ENCODE measurements around the gene KIF5B.
A peak's percentile ranks its signal among the peaks of the same experiment; 100 is the strongest.
"Not testable (repeated sequence)": the region's sequence is repeated elsewhere in the genome, so short reads cannot be mapped to it uniquely, and the experiment has no call there.

KIF5B gene

GRCh38 chr10:32007026-32007425 lies 49.2 kb downstream of the KIF5B start:
- Mint-ChIP-seq H3K27ac (peak overlapping the region; percentile 17), H3K4me3 (no peak overlapping the region), H3K36me3 (ENCODE audit: low read depth) (peaks cover 27% of the 10 kb centered on the region), H3K4me1 (ENCODE audit: low read depth) (peaks cover 8% of the 10 kb centered on the region), H3K27me3 (ENCODE audit: low read depth) (no peaks in the 10 kb centered on the region), H3K9me3 (no peaks in the 10 kb centered on the region)

DNA sequence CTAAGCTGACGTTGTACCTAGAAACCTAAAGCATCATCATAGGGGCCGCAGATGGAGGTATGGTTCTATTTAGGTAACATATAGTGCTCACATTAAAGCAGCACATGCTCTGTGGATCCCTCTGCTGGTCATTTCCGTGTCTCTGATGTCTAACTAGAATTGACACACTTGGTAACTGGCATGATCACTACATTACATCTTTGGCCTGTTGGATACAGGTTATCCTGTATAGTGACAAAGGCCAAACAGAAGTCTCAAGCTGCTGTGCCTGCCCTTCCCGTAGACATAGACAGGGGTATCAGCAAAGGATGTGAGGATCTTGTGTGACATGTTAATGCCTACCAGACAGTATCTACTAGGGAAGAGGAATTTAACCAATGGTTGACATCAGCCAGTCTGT lies 51.2 kb downstream of the KIF5B start:
- Mint-ChIP-seq H3K36me3 (ENCODE audit: low read depth) (peaks cover 17% of the 10 kb centered on the region), H3K4me3 (no peak overlapping the region), H3K9me3 (no peaks in the 10 kb centered on the region), H3K4me1 (ENCODE audit: low read depth) (peaks cover 10% of the 10 kb centered on the region), H3K27ac (no peak overlapping the region), H3K27me3 (ENCODE audit: low read depth) (no peaks in the 10 kb centered on the region)

DNA sequence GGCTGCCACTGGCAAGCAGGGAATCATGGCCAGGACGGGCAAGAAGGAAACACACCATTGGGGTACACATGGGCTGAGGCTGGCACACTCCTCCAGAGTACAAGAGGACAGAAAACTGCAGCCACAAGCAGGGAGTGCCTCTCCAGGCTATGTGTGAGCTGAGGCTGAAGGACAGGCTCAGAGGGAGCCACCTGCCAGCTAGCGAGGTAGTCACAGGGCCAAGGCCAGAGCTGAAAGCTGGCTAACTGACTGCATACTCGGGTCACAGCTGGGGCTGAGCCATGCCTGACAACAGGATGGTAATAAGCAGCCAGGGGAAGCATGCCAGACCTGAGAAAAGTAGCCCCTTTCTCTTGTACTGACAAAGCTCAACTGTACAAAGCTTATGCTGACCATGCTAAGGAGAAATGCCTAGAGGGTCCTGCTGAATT lies 52.0 kb downstream of the KIF5B start:
- no peak overlapping the region for H3K4me3 Mint-ChIP-seq
- H3K27me3 Mint-ChIP-seq (ENCODE audit: low read depth), result no peaks in the 10 kb centered on the region
- no peaks in the 10 kb centered on the region for H3K9me3 Mint-ChIP-seq
- no peak overlapping the region for H3K27ac Mint-ChIP-seq
- peaks cover 10% of the 10 kb centered on the region for H3K4me1 Mint-ChIP-seq (ENCODE audit: low read depth)
- peaks cover 14% of the 10 kb centered on the region for H3K36me3 Mint-ChIP-seq (ENCODE audit: low read depth)

- no peaks in the 10 kb centered on the region for H3K9me3 Mint-ChIP-seq
- H3K36me3 Mint-ChIP-seq (ENCODE audit: low read depth), result peaks cover 4% of the 10 kb centered on the region
- no peak overlapping the region for H3K27ac Mint-ChIP-seq
- H3K27me3 Mint-ChIP-seq (ENCODE audit: low read depth), result no peaks in the 10 kb centered on the region
- H3K4me3 Mint-ChIP-seq, result no peak overlapping the region
- H3K4me1 Mint-ChIP-seq (ENCODE audit: low read depth), result peaks cover 10% of the 10 kb centered on the region
Observed at GRCh38 chr10:32002531-32002930, 53.7 kb downstream of the KIF5B start.

DNA sequence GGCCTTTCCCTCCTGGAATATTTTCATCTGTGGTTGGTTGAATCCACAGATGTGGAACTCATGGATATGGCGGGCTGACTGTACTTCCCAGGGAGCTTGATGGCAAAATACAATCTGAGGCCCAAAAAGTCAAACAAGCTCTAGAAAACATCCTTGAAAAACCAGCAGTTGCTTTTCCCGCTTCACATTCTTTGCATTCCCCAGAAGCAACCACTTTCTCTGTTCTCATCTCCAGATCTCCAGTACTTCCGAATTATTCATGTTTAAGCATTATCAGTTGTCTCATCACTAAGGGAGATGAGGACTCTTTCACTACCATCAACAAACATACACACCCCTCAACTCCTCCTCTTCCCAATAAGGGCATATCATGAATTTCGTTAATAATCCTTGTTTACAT lies 55.3 kb downstream of the KIF5B start:
- Mint-ChIP-seq H3K27ac (no peak overlapping the region), H3K9me3 (no peaks in the 10 kb centered on the region), H3K4me3 (no peak overlapping the region), H3K27me3 (ENCODE audit: low read depth) (no peaks in the 10 kb centered on the region), H3K36me3 (ENCODE audit: low read depth) (no peaks in the 10 kb centered on the region), H3K4me1 (ENCODE audit: low read depth) (peaks cover 10% of the 10 kb centered on the region)

- Mint-ChIP-seq H3K27ac (no peak overlapping the region), H3K4me3 (no peak overlapping the region), H3K9me3 (no peaks in the 10 kb centered on the region), H3K27me3 (ENCODE audit: low read depth) (no peaks in the 10 kb centered on the region), H3K36me3 (ENCODE audit: low read depth) (no peaks in the 10 kb centered on the region), H3K4me1 (ENCODE audit: low read depth) (peaks cover 10% of the 10 kb centered on the region)
Observed at GRCh38 chr10:31999836-32000235, 56.4 kb downstream of the KIF5B start.

GRCh38 chr10:31999070-31999660 lies 57.1 kb downstream of the KIF5B start:
- H3K27me3 Mint-ChIP-seq (ENCODE audit: low read depth), result no peaks in the 10 kb centered on the region
- H3K9me3 Mint-ChIP-seq, result no peaks in the 10 kb centered on the region
- H3K4me3 Mint-ChIP-seq, result no peak overlapping the region
- H3K27ac Mint-ChIP-seq, result no peak overlapping the region
- H3K36me3 Mint-ChIP-seq (ENCODE audit: low read depth), result no peaks in the 10 kb centered on the region
- peaks cover 10% of the 10 kb centered on the region for H3K4me1 Mint-ChIP-seq (ENCODE audit: low read depth)

GRCh38 chr10:31994926-31995325 lies 61.3 kb downstream of the KIF5B start:
- Mint-ChIP-seq H3K27me3 (ENCODE audit: low read depth) (peaks cover 6% of the 10 kb centered on the region), H3K4me3 (no peak overlapping the region), H3K9me3 (no peaks in the 10 kb centered on the region), H3K4me1 (ENCODE audit: low read depth) (no peaks in the 10 kb centered on the region), H3K27ac (no peak overlapping the region), H3K36me3 (ENCODE audit: low read depth) (no peaks in the 10 kb centered on the region)

- Mint-ChIP-seq H3K27me3 (ENCODE audit: low read depth) (peaks cover 13% of the 10 kb centered on the region), H3K4me1 (ENCODE audit: low read depth) (no peaks in the 10 kb centered on the region), H3K9me3 (no peaks in the 10 kb centered on the region), H3K4me3 (no peak overlapping the region), H3K27ac (no peak overlapping the region), H3K36me3 (ENCODE audit: low read depth) (no peaks in the 10 kb centered on the region)
Observed at GRCh38 chr10:31990937-31991336, 65.3 kb downstream of the KIF5B start.

DNA sequence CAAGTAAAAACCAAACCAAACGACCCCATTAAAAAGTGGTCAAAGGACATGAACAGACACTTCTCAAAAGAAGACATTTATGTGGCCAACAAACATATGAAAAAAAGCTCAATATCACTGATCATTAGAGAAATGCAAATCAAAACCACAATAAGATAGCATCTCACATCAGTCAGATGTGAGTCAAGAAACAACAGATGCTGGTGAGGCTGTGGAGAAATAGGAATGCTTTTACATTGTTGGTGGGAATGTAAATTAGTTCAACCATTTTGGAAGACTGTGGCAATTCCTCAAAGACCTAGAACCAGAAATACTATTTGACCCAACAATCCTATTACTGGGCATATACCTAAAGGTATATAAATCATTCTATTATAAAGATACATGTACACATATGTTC lies 68.4 kb downstream of the KIF5B start:
- H3K27me3 Mint-ChIP-seq (ENCODE audit: low read depth), result peaks cover 10% of the 10 kb centered on the region
- H3K4me1 Mint-ChIP-seq (ENCODE audit: low read depth); H3K9me3 Mint-ChIP-seq; H3K27ac Mint-ChIP-seq; H3K36me3 Mint-ChIP-seq (ENCODE audit: low read depth); H3K4me3 Mint-ChIP-seq: not testable (repeated sequence)

GRCh38 chr10:31982111-31982510 lies 74.1 kb downstream of the KIF5B start:
- Mint-ChIP-seq H3K4me3 (no peak overlapping the region), H3K36me3 (ENCODE audit: low read depth) (no peaks in the 10 kb centered on the region), H3K4me1 (ENCODE audit: low read depth) (peaks cover 10% of the 10 kb centered on the region), H3K27me3 (ENCODE audit: low read depth) (no peaks in the 10 kb centered on the region), H3K9me3 (peaks cover 4% of the 10 kb centered on the region), H3K27ac (no peak overlapping the region)

- H3K4me1 Mint-ChIP-seq (ENCODE audit: low read depth), result peaks cover 15% of the 10 kb centered on the region
- peaks cover 4% of the 10 kb centered on the region for H3K9me3 Mint-ChIP-seq
- H3K36me3 Mint-ChIP-seq (ENCODE audit: low read depth), result no peaks in the 10 kb centered on the region
- H3K27me3 Mint-ChIP-seq (ENCODE audit: low read depth), result no peaks in the 10 kb centered on the region
- no peak overlapping the region for H3K4me3 Mint-ChIP-seq
- no peak overlapping the region for H3K27ac Mint-ChIP-seq
Observed at GRCh38 chr10:31980471-31980870, 75.8 kb downstream of the KIF5B start.

GRCh38 chr10:31979071-31979470 lies 77.2 kb downstream of the KIF5B start:
- H3K9me3 Mint-ChIP-seq; H3K27me3 Mint-ChIP-seq (ENCODE audit: low read depth): not testable (repeated sequence)

DNA sequence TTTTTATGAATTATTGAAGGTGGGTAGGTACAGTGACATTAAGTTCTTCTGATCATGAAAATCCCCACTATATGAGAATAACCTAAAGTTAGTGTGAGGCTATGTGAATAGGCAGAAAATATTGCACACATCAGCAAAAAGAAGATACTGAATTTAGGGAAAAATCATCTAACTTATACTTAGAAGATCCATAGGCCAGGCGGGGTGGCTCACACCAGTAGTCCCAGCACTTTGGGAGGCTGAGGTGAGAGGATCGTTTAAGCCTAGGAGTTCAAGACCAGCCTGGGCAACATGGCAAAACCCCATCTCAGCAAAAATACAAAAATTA lies 78.1 kb downstream of the KIF5B start:
- H3K9me3 Mint-ChIP-seq, result peaks cover 4% of the 10 kb centered on the region
- peaks cover 21% of the 10 kb centered on the region for H3K4me1 Mint-ChIP-seq (ENCODE audit: low read depth)
- no peaks in the 10 kb centered on the region for H3K27me3 Mint-ChIP-seq (ENCODE audit: low read depth)
- H3K4me3 Mint-ChIP-seq, result no peak overlapping the region
- H3K27ac Mint-ChIP-seq, result no peak overlapping the region
- no peaks in the 10 kb centered on the region for H3K36me3 Mint-ChIP-seq (ENCODE audit: low read depth)

More at GRCh38 chr10:31979071-31979470, 77.2 kb downstream of the KIF5B start:
- H3K4me3 Mint-ChIP-seq; H3K36me3 Mint-ChIP-seq (ENCODE audit: low read depth); H3K27ac Mint-ChIP-seq: not testable (repeated sequence)
- H3K4me1 Mint-ChIP-seq (ENCODE audit: low read depth), result peaks cover 21% of the 10 kb centered on the region

- Mint-ChIP-seq H3K27me3 (ENCODE audit: low read depth) (no peaks in the 10 kb centered on the region), H3K4me3 (peak overlapping the region; percentile 5), H3K27ac (peak overlapping the region; percentile 17)
Observed at GRCh38 chr10:31977440-31978155, 78.6 kb downstream of the KIF5B start.

More at GRCh38 chr10:31977440-31978155, 78.6 kb downstream of the KIF5B start:
- H3K9me3 Mint-ChIP-seq, result peaks cover 4% of the 10 kb centered on the region
- H3K4me1 Mint-ChIP-seq (ENCODE audit: low read depth), result peaks cover 21% of the 10 kb centered on the region
- H3K36me3 Mint-ChIP-seq (ENCODE audit: low read depth), result no peaks in the 10 kb centered on the region
